ENCODE measurements around the gene CPA4.

CPA4 gene

GRCh38 chr7:130345725-130346124, 52.8 kb downstream of the CPA4 start:
- no peak for DNase-seq (ENCODE audit: low read depth)

- DNase-seq (ENCODE audit: low read depth): no peak
These were observed 53.4 kb downstream of the CPA4 start for GRCh38 chr7:130346177-130346905.

- no peak for DNase-seq (ENCODE audit: low read depth)
These were observed 54.0 kb downstream of the CPA4 start for GRCh38 chr7:130346941-130347340.

GRCh38 chr7:130349911-130350782, 57.2 kb downstream of the CPA4 start:
- no peak for DNase-seq (ENCODE audit: low read depth)

GRCh38 chr7:130350945-130351790, 58.2 kb downstream of the CPA4 start:
- no peak for DNase-seq (ENCODE audit: low read depth)

- no peak for DNase-seq (ENCODE audit: low read depth)
These were observed 58.8 kb downstream of the CPA4 start for GRCh38 chr7:130351791-130352090.

GRCh38 chr7:130352194-130353074, 59.5 kb downstream of the CPA4 start:
- peak; percentile 30 for DNase-seq (ENCODE audit: low read depth)

GRCh38 chr7:130353196-130353595, 60.2 kb downstream of the CPA4 start:
- DNase-seq (ENCODE audit: low read depth): no peak

- DNase-seq (ENCODE audit: low read depth): peak; percentile 79
These were observed 63.3 kb downstream of the CPA4 start for GRCh38 chr7:130356121-130356875.

- peak; percentile 67 for DNase-seq (ENCODE audit: low read depth)
These were observed 64.1 kb downstream of the CPA4 start for GRCh38 chr7:130356876-130357611.

GRCh38 chr7:130358471-130358870, 65.5 kb downstream of the CPA4 start:
- no peak for DNase-seq (ENCODE audit: low read depth)

GRCh38 chr7:130359276-130359857, 66.4 kb downstream of the CPA4 start:
- DNase-seq (ENCODE audit: low read depth): no peak

- no peak for DNase-seq (ENCODE audit: low read depth)
These were observed 67.6 kb downstream of the CPA4 start for GRCh38 chr7:130360518-130360917.

GRCh38 chr7:130361681-130362080, 68.7 kb downstream of the CPA4 start:
- DNase-seq (ENCODE audit: low read depth): no peak

- no peak for DNase-seq (ENCODE audit: low read depth)
These were observed 69.4 kb downstream of the CPA4 start for GRCh38 chr7:130362251-130362816.

GRCh38 chr7:130363026-130363847, 70.3 kb downstream of the CPA4 start:
- DNase-seq (ENCODE audit: low read depth): peak; percentile 85

GRCh38 chr7:130364451-130364850, 71.5 kb downstream of the CPA4 start:
- DNase-seq (ENCODE audit: low read depth): no peak

- no peak for DNase-seq (ENCODE audit: low read depth)
These were observed 72.1 kb downstream of the CPA4 start for GRCh38 chr7:130365088-130365487.
